IMR-90 (cell line): Measurements from ENCODE around the gene PFDN6.

Source experiments
- CEBPB ChIP-seq: IDR thresholded peaks from 2 replicates; pipeline ENCODE4 v1.6.1; 2012; ENCODE audit warnings: low read depth, low read length, improper control_type of control experiment
- FOS ChIP-seq: fragments of 150-350 bp; IDR thresholded peaks from 2 replicates; pipeline ENCODE4 v1.6.1; 2016; ENCODE audit warnings: low read depth, low read length
- MAFK ChIP-seq: IDR thresholded peaks from 2 replicates; pipeline ENCODE4 v1.6.1; 2012; ENCODE audit warnings: low read depth, low read length, improper control_type of control experiment
- POLR2A ChIP-seq: IDR thresholded peaks from 2 replicates; pipeline ENCODE4 v1.6.1; 2012; ENCODE audit warnings: mild to moderate bottlenecking, low read depth, low read length
- RAD21 ChIP-seq: IDR thresholded peaks from 2 replicates; pipeline ENCODE4 v1.6.1; 2012; ENCODE audit warnings: low read length, improper control_type of control experiment
- TF ChIP-seq, protein P1 (sequence below): conservative IDR thresholded peaks from 2 replicates; pipeline ENCODE4 v1.5.1; 2012; ENCODE audit warnings: mild to moderate bottlenecking, low read depth, low read length, improper control_type of control experiment
- TF ChIP-seq, protein P2 (sequence below): fragments of 150-350 bp; IDR thresholded peaks from 2 replicates; pipeline ENCODE4 v1.6.1; 2016; ENCODE audit warnings: low read depth, mild to moderate bottlenecking, low read length, moderate library complexity, borderline replicate concordance

DNA sequence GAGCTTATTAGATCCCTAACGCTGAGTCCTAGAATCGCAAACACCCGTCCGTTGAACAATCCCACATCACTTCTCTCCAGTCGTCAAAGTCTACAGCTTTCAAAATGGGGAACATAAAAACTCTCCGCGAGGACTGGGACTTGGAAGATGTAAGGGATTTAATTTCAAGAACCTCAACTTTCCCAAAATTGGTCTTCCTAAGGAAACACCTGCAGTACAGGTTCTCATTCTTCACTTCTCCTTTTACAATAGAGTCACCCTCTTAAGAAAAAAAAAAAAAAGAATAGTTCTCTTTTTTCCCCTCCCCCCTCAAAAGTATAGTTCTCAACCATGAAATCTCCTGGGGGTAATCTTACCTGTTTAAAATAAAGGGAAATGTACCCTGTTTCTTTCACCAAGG lies 34.7 kb downstream of the PFDN6 start:
- TF ChIP-seq FOS (no peak), POLR2A (no peak), CEBPB (no peak), RAD21 (no peak), MAFK (no peak)
- TF ChIP-seq, protein P1, sequence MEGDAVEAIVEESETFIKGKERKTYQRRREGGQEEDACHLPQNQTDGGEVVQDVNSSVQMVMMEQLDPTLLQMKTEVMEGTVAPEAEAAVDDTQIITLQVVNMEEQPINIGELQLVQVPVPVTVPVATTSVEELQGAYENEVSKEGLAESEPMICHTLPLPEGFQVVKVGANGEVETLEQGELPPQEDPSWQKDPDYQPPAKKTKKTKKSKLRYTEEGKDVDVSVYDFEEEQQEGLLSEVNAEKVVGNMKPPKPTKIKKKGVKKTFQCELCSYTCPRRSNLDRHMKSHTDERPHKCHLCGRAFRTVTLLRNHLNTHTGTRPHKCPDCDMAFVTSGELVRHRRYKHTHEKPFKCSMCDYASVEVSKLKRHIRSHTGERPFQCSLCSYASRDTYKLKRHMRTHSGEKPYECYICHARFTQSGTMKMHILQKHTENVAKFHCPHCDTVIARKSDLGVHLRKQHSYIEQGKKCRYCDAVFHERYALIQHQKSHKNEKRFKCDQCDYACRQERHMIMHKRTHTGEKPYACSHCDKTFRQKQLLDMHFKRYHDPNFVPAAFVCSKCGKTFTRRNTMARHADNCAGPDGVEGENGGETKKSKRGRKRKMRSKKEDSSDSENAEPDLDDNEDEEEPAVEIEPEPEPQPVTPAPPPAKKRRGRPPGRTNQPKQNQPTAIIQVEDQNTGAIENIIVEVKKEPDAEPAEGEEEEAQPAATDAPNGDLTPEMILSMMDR, result no peak
- TF ChIP-seq, protein P2, sequence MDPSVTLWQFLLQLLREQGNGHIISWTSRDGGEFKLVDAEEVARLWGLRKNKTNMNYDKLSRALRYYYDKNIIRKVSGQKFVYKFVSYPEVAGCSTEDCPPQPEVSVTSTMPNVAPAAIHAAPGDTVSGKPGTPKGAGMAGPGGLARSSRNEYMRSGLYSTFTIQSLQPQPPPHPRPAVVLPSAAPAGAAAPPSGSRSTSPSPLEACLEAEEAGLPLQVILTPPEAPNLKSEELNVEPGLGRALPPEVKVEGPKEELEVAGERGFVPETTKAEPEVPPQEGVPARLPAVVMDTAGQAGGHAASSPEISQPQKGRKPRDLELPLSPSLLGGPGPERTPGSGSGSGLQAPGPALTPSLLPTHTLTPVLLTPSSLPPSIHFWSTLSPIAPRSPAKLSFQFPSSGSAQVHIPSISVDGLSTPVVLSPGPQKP, result no peak
